Mononuclear cell (primary cell): Measurements from ENCODE around the gene RBMXL3. TPM values are rescaled to one million over a fixed set of nuclear protein-coding genes. Genes with fewer than 3 reads are reported as not detected.
"Not testable (repeated sequence)": the region's sequence is repeated elsewhere in the genome, so short reads cannot be mapped to it uniquely, and the experiment has no call there.

Source experiments
- H3K27me3 ChIP-seq: 2 replicates; pipeline ENCODE4 v1.6.0; 2011; ENCODE audit warnings: low read length, control low read depth; ENCODE audit not compliant: insufficient read depth
- H3K4me1 ChIP-seq: 2 replicates; pipeline ENCODE4 v1.5.1; 2011; ENCODE audit warnings: mild to moderate bottlenecking, low read length, control low read depth; ENCODE audit not compliant: insufficient read depth
- H3K4me3 ChIP-seq: 2 replicates; pipeline ENCODE4 v1.5.1; 2011; ENCODE audit warnings: mild to moderate bottlenecking, low read length, moderate library complexity
- H3K9me3 ChIP-seq: 2 replicates; pipeline ENCODE4 v1.5.1; 2011; ENCODE audit warnings: low read depth, mild to moderate bottlenecking, control low read depth, low read length
- total RNA-seq: library from RNA; depleted of rRNA; stranded (reverse); fragments of >200 nt; gene quantifications from one replicate; pipeline ENCODE4 v1.2.3, GENCODE V29; 2012

The RBMXL3 gene
- total RNA-seq, 1 donor = not detected

GRCh38 chrX:115214151-115214550, 24.9 kb downstream of the RBMXL3 start:
- Histone ChIP-seq H3K9me3 (no peaks in the 10 kb centered on the region), H3K4me3 (no peak overlapping the region), H3K4me1 (no peaks in the 10 kb centered on the region), H3K27me3 (no peaks in the 10 kb centered on the region)

- Histone ChIP-seq H3K27me3 (no peaks in the 10 kb centered on the region), H3K9me3 (no peaks in the 10 kb centered on the region), H3K4me3 (no peak overlapping the region), H3K4me1 (no peaks in the 10 kb centered on the region)
These were observed 25.4 kb downstream of the RBMXL3 start for GRCh38 chrX:115214605-115215004.

- H3K9me3 ChIP-seq, H3K4me1 ChIP-seq, H3K4me3 ChIP-seq, H3K27me3 ChIP-seq: not testable (repeated sequence)
These were observed 28.1 kb downstream of the RBMXL3 start for GRCh38 chrX:115217346-115217745.

GRCh38 chrX:115226929-115227328, 37.7 kb downstream of the RBMXL3 start:
- no peaks in the 10 kb centered on the region for H3K9me3 ChIP-seq
- H3K4me3 ChIP-seq = no peak overlapping the region
- H3K27me3 ChIP-seq = peaks cover 2% of the 10 kb centered on the region
- no peaks in the 10 kb centered on the region for H3K4me1 ChIP-seq

- H3K4me3 ChIP-seq = no peak overlapping the region
- peaks cover 14% of the 10 kb centered on the region for H3K27me3 ChIP-seq
- no peaks in the 10 kb centered on the region for H3K4me1 ChIP-seq
- H3K9me3 ChIP-seq = no peaks in the 10 kb centered on the region
These were observed 40.3 kb downstream of the RBMXL3 start for GRCh38 chrX:115229337-115230003.

- Histone ChIP-seq H3K4me1 (no peaks in the 10 kb centered on the region), H3K4me3 (no peak overlapping the region), H3K9me3 (no peaks in the 10 kb centered on the region), H3K27me3 (peaks cover 16% of the 10 kb centered on the region)
These were observed 43.8 kb downstream of the RBMXL3 start for GRCh38 chrX:115232933-115233496.

GRCh38 chrX:115233497-115234455, 44.6 kb downstream of the RBMXL3 start, which contains the start of gene LRCH2:
TSS of gene LRCH2 (minus strand) at chrX:115234096. CDS start at chrX:115234041, 55 bp downstream.
- Histone ChIP-seq H3K27me3 (peaks cover 16% of the 10 kb centered on the region), H3K9me3 (no peaks in the 10 kb centered on the region), H3K4me3 (no peak within 1 kb of the TSS), H3K4me1 (no peaks in the 10 kb centered on the region)

- H3K27me3 ChIP-seq = peaks cover 16% of the 10 kb centered on the region
- no peaks in the 10 kb centered on the region for H3K9me3 ChIP-seq
- H3K4me1 ChIP-seq = no peaks in the 10 kb centered on the region
- no peak overlapping the region for H3K4me3 ChIP-seq
These were observed 45.3 kb downstream of the RBMXL3 start for GRCh38 chrX:115234461-115234860.

GRCh38 chrX:115236560-115236959, 47.4 kb downstream of the RBMXL3 start:
- Histone ChIP-seq H3K4me1 (no peaks in the 10 kb centered on the region), H3K27me3 (peaks cover 16% of the 10 kb centered on the region), H3K9me3 (no peaks in the 10 kb centered on the region), H3K4me3 (no peak overlapping the region)

- Histone ChIP-seq H3K4me3 (no peak overlapping the region), H3K27me3 (peaks cover 13% of the 10 kb centered on the region), H3K4me1 (no peaks in the 10 kb centered on the region), H3K9me3 (no peaks in the 10 kb centered on the region)
These were observed 47.8 kb downstream of the RBMXL3 start for GRCh38 chrX:115237056-115237455.

Other genes with a start within 250 kb of the RBMXL3 start
- gene IL13RA2, start 171.8 kb upstream of the RBMXL3 start, total RNA-seq = not detected
- gene LRCH2, start 44.7 kb downstream of the RBMXL3 start, total RNA-seq = not detected
- gene LUZP4, start 100.3 kb downstream of the RBMXL3 start, total RNA-seq = not detected